Uterus (tissue), 4 donors: Measurements from ENCODE around the gene ZNF618. TPM values are rescaled to one million over a fixed set of nuclear protein-coding genes. Genes with fewer than 3 reads are reported as not detected.

Experiments used
- DNase-seq, 2 donors: peaks; one replicate each; pipeline ENCODE4 v3.0.0-alpha.2; 2019 to 2020
- H3K27ac ChIP-seq, 2 donors: fragments of 200-600 bp; sonication (generic); 1 replicate in 1 of 2; 2 replicates in 1 of 2; pipeline ENCODE4 v1.5.1; 2016 to 2018
- H3K27me3 ChIP-seq, 2 donors: fragments of 200-600 bp; sonication (generic); one replicate each; pipeline ENCODE4 v1.5.1; 2018 to 2019; ENCODE audit warnings: control low read depth in 1 of 2
- H3K36me3 ChIP-seq, 2 donors: fragments of 200-600 bp; sonication (generic); one replicate each; pipeline ENCODE4 v1.5.1; 2019; ENCODE audit warnings: control low read depth in 1 of 2
- H3K4me1 ChIP-seq, 2 donors: fragments of 200-600 bp; sonication (generic); one replicate each; pipeline ENCODE4 v1.5.1; 2018 to 2019; ENCODE audit warnings: control low read depth in 1 of 2
- H3K4me3 ChIP-seq, 2 donors: fragments of 200-600 bp; sonication (generic); 1 replicate in 1 of 2; 2 replicates in 1 of 2; pipeline ENCODE4 v1.5.1; 2018 to 2019; ENCODE audit warnings: mild to moderate bottlenecking in 1 of 2
- H3K9me3 ChIP-seq, 2 donors: fragments of 200-600 bp; sonication (generic); one replicate each; pipeline ENCODE4 v1.5.1; 2019; ENCODE audit warnings: control low read depth in 1 of 2
- CTCF ChIP-seq, 4 experiments: fragments of 200-600 bp in 2 of 4; fragments of 450-650 bp in 2 of 4; sonication (generic) in 2 of 4; IDR thresholded peaks; one replicate each; pipeline ENCODE4 v1.5.1; 2016 to 2019; ENCODE audit warnings: antibody characterized with exemption in 4 of 4, mild to moderate bottlenecking in 2 of 4, moderate library complexity in 1 of 4
- POLR2A ChIP-seq, 2 donors: fragments of 450-650 bp; IDR thresholded peaks; one replicate each; pipeline ENCODE4 v1.6.1; 2016; ENCODE audit warnings: antibody characterized with exemption in 2 of 2, mild to moderate bottlenecking in 1 of 2, moderate library complexity in 1 of 2
- intact Hi-C: fragments of 100-400 bp; cut with DNase I; formaldehyde crosslinking; loops from one replicate; pipeline ENCODE4 v1.15.1; 2023; ENCODE audit warnings: low total_unique reads
- total RNA-seq, 4 donors: library from RNA; depleted of rRNA in 3 of 4; stranded (reverse); fragments of >200 nt in 3 of 4; gene quantifications; one replicate each; pipeline versions ENCODE4 v1.1.0 to v1.2.4, GENCODE V29; 2014 to 2023
- donor health status: DM: yes; HTN: yes; CAD: no.

Gene ZNF618
- total RNA-seq, 4 donors from 2014 or later, result 3.8 to 24.2 (median 12.3) TPM

- Histone ChIP-seq H3K4me1 (no peaks in the 10 kb centered on the region), H3K4me3 (no peak overlapping the region), H3K36me3 (no peaks in the 10 kb centered on the region), H3K27ac (no peak overlapping the region), H3K27me3 (no peaks in the 10 kb centered on the region), H3K9me3 (no peaks in the 10 kb centered on the region)
- TF ChIP-seq POLR2A (IDR thresholded peaks at IDR 0.05) (no peak), CTCF (IDR thresholded peaks at IDR 0.05) (no peak)
- peak; percentile 9 to 10 for DNase-seq
- intact Hi-C loops, result no loop called here
Measured at GRCh38 chr9:114008667-114009410, 132.7 kb downstream of the ZNF618 start.

GRCh38 chr9:114011313-114011712 is 135.2 kb downstream of the ZNF618 start:
- Histone ChIP-seq H3K27me3 (no peaks in the 10 kb centered on the region), H3K36me3 (no peaks in the 10 kb centered on the region), H3K9me3 (no peaks in the 10 kb centered on the region), H3K4me3 (no peak overlapping the region), H3K4me1 (no peaks in the 10 kb centered on the region), H3K27ac (no peak overlapping the region)
- TF ChIP-seq CTCF (IDR thresholded peaks at IDR 0.05) (no peak), POLR2A (IDR thresholded peaks at IDR 0.05) (no peak)
- peak in 1 of 2 donors; percentile 2 for DNase-seq
- intact Hi-C loops, result no loop called here

- DNase-seq, result no peak
- Histone ChIP-seq H3K4me1 (no peaks in the 10 kb centered on the region), H3K4me3 (no peak overlapping the region), H3K27me3 (no peaks in the 10 kb centered on the region), H3K9me3 (no peaks in the 10 kb centered on the region), H3K27ac (no peak overlapping the region), H3K36me3 (no peaks in the 10 kb centered on the region)
- intact Hi-C loops, result no loop called here
- TF ChIP-seq CTCF (IDR thresholded peaks at IDR 0.05), result no peak
- TF ChIP-seq POLR2A (IDR thresholded peaks at IDR 0.05), result no peak
Measured at GRCh38 chr9:114012126-114012525, 136.0 kb downstream of the ZNF618 start.

GRCh38 chr9:114014044-114014443 is 137.9 kb downstream of the ZNF618 start:
- intact Hi-C loops, result no loop called here
- no peak for DNase-seq
- no peak for TF ChIP-seq CTCF (IDR thresholded peaks at IDR 0.05)
- no peak for TF ChIP-seq POLR2A (IDR thresholded peaks at IDR 0.05)
- H3K9me3 ChIP-seq, result no peaks in the 10 kb centered on the region
- H3K27me3 ChIP-seq, result no peaks in the 10 kb centered on the region
- H3K4me1 ChIP-seq, result no peaks in the 10 kb centered on the region
- no peaks in the 10 kb centered on the region for H3K36me3 ChIP-seq
- H3K4me3 ChIP-seq, result no peak overlapping the region
- no peak overlapping the region for H3K27ac ChIP-seq

GRCh38 chr9:114015607-114016006 is 139.5 kb downstream of the ZNF618 start:
- Histone ChIP-seq H3K27ac (no peak overlapping the region), H3K9me3 (peaks cover 0 to 7% of the 10 kb centered on the region in 2 donors), H3K4me1 (no peaks in the 10 kb centered on the region), H3K4me3 (no peak overlapping the region), H3K27me3 (no peaks in the 10 kb centered on the region), H3K36me3 (no peaks in the 10 kb centered on the region)
- no peak for DNase-seq
- intact Hi-C loops, result no loop called here
- TF ChIP-seq CTCF (IDR thresholded peaks at IDR 0.05), result no peak
- TF ChIP-seq POLR2A (IDR thresholded peaks at IDR 0.05), result no peak
